ENCODE measurements around the gene VPS26C.
A peak's percentile ranks its signal among the peaks of the same experiment; 100 is the strongest.
"Not testable (repeated sequence)": the region's sequence is repeated elsewhere in the genome, so short reads cannot be mapped to it uniquely, and the experiment has no call there.

Gene VPS26C

GRCh38 chr21:37227071-37228002 lies 39.8 kb downstream of the VPS26C start:
- no peak for DNase-seq

DNA sequence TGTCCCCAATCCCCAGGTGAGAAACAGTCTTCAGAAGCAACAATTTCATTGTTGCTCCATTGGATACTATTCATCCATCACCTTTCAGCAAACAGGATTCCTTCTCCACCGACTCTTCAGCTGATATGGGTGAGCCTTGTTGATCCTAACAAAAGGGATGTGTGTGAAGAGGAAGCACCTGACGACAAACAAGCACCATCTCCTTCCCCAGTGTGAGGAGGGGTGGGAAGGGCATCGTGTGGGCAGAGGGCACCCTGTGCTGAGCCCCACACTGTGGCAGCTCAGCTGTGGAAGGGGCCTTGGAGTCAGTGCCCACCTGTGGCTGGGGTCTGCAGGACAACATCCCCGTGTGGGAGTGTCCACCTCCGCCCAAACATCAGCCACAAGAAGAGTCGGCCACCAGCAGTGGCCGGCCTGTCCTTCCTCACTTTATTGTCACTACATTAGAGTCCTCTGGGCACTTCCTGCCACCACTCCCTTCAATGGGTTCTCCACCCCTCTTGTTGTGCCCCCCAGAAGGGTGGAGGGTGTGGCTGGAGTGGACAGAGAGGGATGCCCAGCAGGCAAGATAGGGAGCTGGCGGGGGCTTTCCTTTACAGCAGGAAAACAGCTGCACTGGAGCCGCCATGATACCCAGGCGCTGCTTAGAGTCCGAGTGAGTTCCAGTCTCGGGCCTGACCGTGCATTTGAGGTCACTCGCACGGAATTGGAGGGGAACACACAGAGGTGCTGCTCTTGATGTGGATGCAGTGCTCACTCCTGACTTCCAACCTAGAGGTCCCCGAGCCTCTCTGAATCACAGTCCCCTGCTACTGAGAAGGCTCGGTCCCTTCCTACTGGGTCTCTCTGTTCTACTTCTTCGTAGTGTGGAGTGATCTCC lies 40.9 kb downstream of the VPS26C start:
- DNase-seq = no peak

- DNase-seq = no peak
These were observed 42.0 kb downstream of the VPS26C start for GRCh38 chr21:37224861-37225839.

- no peak for DNase-seq
These were observed 43.3 kb downstream of the VPS26C start for GRCh38 chr21:37223804-37224345.

- DNase-seq = not testable (repeated sequence)
These were observed 44.9 kb downstream of the VPS26C start for GRCh38 chr21:37222248-37222647.

- DNase-seq = peak; percentile 89
These were observed 46.0 kb downstream of the VPS26C start for GRCh38 chr21:37220981-37221664.

DNA sequence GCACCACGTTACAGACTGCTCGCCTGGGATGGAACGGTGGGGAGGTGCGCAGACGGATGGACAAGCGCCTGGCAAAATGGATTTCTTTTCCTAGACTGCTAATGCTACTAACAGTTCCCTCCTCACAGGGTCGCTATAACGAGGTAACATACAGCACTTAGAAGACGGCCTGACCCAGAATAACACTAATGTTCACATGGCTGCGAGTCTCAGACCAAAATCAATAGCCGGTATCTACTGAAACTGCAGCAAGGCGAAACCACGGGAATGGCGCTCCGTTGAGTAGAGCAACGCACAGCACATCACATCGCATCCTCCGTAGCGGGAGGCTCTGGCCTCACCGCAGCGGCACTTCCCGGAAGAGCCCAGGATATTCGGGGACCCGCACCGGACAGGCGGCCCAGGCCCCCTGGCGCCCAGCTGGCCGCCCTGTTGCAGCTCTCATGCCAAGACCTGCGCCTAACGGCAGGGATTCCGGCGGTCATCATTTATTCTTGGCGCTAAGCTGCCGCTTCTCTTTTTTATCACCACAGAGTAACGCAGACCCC lies 46.6 kb downstream of the VPS26C start:
- DNase-seq = peak; percentile 46

DNA sequence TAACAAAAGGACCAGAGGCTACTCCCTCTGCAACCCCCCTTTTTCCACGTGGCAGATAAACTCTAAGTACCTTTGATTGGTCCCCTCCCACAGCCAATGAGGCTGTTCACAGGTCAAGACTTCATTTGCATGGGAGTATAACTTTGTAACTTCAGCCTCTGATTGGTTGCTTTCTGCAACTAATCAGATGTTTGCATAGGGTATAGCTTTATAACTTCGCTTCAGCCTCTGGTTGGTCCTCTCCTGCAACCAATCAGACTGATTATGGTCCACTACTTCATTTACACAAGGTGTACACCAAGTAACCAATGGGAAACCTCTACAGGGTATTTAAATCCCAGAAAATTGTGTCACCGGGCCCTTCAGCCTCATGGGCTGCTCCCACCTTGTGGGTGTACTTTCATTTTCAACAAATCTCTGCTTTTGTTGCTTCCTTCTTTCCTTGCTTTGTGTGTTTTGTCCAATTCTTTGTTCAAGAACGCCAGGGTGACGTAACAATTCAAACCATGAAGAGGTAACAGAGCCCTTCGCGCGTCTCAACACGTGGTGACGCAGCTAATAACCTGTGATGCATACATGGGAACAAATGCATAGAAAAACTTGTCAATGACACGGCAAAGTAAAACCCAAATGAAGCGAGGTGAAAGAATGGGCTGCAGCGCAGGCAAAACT lies 47.2 kb downstream of the VPS26C start:
- DNase-seq = no peak

GRCh38 chr21:37214952-37215351 lies 52.2 kb downstream of the VPS26C start:
- DNase-seq = no peak

- DNase-seq = no peak
These were observed 56.3 kb downstream of the VPS26C start for GRCh38 chr21:37210799-37211198.

GRCh38 chr21:37210130-37210529 lies 57.0 kb downstream of the VPS26C start:
- no peak for DNase-seq

DNA sequence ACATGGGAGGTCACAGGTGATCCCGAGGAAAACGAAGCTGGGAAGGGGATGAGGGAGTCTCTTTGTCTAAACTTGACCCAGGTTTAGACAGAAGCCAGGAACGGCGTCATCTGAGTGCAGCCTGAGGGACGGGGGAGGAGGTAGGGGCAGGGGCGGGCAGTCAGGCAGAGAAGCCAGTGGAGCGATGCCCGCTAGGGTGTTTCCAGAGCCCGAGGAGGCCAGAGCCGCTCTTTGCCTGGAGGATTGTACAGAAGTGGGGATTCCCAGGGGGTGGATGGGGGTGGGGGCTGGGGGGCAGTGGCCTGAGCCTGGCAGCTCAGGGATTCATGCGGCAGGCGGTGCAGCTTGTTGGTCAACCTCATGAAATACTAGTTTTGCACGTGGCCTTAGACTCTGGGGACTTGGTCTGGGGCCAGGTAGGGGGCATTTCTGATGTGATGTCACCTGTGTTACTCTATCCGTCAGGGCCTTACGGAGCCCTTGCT lies 58.4 kb downstream of the VPS26C start:
- no peak for DNase-seq

DNA sequence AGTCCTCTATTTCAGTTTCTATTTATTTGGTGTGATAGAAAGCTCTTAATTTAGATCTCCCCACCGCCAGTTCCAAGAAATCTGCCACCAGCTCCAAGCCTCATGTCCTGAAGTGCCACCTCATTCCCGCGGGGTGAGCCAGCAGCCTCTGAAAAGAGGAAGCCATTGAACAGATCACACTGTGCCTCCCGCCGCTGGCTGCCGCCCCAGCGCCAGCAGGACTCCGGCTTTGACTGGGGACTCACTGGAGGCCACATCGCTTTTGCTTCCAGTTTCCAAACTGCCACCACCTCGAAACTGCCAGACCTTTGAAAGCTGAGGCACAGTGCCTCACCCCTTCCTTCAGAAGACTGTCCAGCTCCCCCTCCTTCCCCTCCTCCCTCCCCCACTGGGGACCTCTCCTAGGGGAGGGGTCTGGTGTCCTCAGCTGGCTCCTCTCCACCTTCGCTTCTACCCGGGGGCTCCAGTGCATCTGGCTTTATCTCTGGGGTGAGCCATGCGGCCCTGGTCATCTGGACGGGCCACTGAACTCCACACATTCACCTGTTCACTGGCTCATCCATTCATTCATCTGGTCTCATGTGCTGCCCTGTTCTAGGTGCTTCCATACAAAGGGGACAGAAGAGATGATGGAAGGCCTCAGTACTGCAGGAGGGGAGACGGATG lies 58.9 kb downstream of the VPS26C start:
- no peak for DNase-seq

DNA sequence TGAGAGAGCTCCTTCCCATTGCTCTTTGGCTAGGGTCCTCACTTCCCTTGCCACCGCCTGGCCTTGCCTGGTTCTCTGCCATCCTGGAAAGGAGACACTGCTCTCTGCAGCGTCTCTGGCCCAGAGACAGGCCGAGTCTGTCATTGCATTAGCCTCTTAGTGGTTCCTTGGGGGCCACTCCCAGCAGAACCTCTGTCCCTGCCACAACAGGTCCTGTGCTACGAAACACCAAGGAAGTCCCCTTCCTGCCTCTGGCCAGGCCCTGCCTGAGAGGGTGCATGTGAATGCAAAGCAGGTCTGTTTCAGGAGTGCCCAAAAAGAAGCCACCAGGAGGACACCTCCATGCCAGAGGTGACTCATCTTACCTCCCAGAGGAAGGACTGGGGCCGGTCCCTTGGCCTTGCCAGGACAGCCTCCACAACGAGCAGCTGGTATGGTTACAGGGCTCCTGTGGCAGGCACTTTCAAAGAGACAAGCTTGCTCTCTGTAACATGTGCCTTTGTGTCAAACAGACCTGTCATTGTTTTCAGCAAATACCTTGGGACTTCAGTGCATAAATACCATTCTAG lies 59.6 kb downstream of the VPS26C start:
- no peak for DNase-seq

DNA sequence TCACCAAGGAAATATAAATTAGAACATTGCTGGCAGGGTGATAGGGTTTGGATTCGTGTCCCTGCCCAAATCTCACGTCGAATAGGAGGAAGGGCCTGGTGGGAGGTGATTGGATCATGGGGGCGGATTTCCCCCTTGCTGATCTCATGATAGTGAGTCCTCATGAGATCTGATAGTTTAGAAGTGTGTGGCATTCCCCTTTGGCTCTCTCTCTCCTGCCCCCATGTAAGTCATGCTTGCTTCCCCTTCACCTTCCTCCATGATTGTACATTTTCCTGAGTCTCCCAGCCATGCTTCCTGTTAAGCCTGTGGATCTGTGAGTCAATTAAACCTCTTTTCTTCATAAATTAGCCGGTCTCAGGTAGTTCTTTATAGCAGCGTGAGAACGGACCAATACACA lies 60.6 kb downstream of the VPS26C start:
- no peak for DNase-seq

GRCh38 chr21:37204580-37204979 lies 62.6 kb downstream of the VPS26C start:
- DNase-seq = no peak

DNA sequence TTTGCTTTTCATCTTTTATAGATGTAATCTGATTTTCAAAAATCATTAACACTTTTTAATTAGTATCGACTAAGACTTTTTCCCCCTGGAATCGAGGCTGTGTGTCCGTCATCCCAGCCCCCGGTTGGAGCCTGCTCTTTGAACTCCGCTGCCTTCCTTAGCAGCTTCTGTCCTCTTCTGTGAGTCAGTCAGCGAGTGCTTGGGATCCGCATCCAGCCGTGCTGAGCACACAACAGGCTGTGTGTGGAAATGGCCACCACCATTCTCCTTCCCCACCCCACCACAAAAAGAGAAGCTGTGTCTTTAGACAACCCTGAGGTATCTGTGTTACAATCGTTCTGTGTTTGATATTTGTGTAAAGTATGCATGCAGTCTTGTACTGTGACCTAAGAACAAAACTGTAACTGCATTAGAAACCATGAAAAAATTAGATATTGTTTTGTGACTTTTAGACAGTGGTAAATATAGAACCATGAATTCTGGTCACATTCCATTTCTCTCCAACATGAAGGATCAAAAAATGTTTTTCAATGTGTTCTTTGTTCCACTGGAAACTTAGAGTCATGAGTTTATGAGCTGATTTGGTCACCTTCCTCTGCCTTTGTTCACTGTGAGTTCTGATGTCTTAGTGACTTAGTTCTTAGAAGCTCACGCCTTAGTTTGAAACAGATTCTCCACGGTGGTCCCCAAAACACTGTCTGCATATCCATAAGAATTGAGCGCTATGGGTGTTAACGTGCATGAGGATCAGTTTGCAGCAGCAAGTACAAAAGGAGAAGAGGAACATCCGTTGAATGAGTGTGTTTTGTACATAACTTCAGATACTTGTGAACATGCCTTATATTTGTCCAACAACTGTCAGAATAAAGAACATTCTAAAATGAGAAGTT lies 64.7 kb downstream of the VPS26C start:
- no peak for DNase-seq
